K562 (cell line): ENCODE data around the gene KRTAP5-11. TPM values are rescaled to one million over a fixed set of nuclear protein-coding genes. Genes with fewer than 3 reads are reported as not detected.

Experiments
- ATAC-seq: fragments of 200-7000 bp; cut with Tn5 transposase; 3 replicates; pipeline ENCODE4 v1.9.1; 2020; ENCODE audit warnings: moderate library complexity
- BruUV-seq: library from RNA; stranded (reverse); fragments of 400-500 nt; replicated peaks from 2 replicates; lab custom pipeline; 2021; lab: Mats Ljungman, UMichigan
- CTCF ChIA-PET: fragments of 300-600 bp; formaldehyde crosslinking; extraction: SDS; loops from one replicate; lab custom pipeline; 2021; ENCODE audit warnings: low intra/inter-chr PET ratio; lab: Yijun Ruan, JAX
- POLR2A ChIA-PET: fragments of 300-600, 350-650 bp; sonication (Branson Sonifier 250); formaldehyde crosslinking; extraction: SDS; loops from one replicate; lab custom pipeline; 2021; ENCODE audit warnings: antibody characterized with exemption, inconsistent platforms; lab: Yijun Ruan, JAX
- DNase-seq, 4 experiments: peaks; one replicate each; pipeline versions ENCODE4 v3.0.0 to v3.0.0-alpha.2; 2011 to 2018; ENCODE audit warnings: low spot score in 3 of 4, mixed read lengths in 3 of 4; ENCODE audit errors: extremely low read depth in 1 of 4
- FAIRE-seq: peaks from 2 replicates; lab custom pipeline; 2011; peaks lifted over from hg19 to GRCh38; lab: Jason Lieb, UNC
- H2AFZ ChIP-seq: 2 replicates; pipeline ENCODE4 v1.6.0; 2011; ENCODE audit warnings: low read depth, low read length, control low read depth, inconsistent platforms
- H3K27ac ChIP-seq: fragments of 200-600 bp; 3 replicates; pipeline ENCODE4 v1.8.0; 2011; ENCODE audit warnings: low read depth, mild to moderate bottlenecking, control low read depth, inconsistent platforms, low read length, moderate library complexity, mixed read lengths; ENCODE audit errors: extremely low read depth
- H3K27me3 ChIP-seq, 2 experiments: fragments of 300-600 bp in 1 of 2; 2 replicates in 1 of 2; 3 replicates in 1 of 2; pipeline versions ENCODE4 v1.6.0 to v1.8.0; 2011; ENCODE audit warnings: inconsistent platforms in 2 of 2, low read length in 2 of 2, mild to moderate bottlenecking in 1 of 2, mixed read lengths in 1 of 2, moderate library complexity in 1 of 2; ENCODE audit not compliant: control insufficient read depth in 2 of 2, insufficient read depth in 2 of 2
- H3K36me3 ChIP-seq: fragments of 300-600 bp; 3 replicates; pipeline ENCODE4 v1.8.0; 2011; ENCODE audit warnings: mild to moderate bottlenecking, low read length, inconsistent platforms; ENCODE audit not compliant: control insufficient read depth, insufficient read depth
- H3K4me1 ChIP-seq, 2 experiments: fragments of 200-600 bp in 1 of 2; replicated peaks in 1 of 2; 2 replicates in 1 of 2; 3 replicates in 1 of 2; pipeline versions ENCODE4 v1.5.1 to v1.8.0; 2011; ENCODE audit warnings: inconsistent platforms in 2 of 2, low read length in 2 of 2, mild to moderate bottlenecking in 1 of 2, mixed read lengths in 1 of 2, moderate library complexity in 1 of 2; ENCODE audit not compliant: control insufficient read depth in 2 of 2, insufficient read depth in 2 of 2
- H3K4me2 ChIP-seq: 2 replicates; pipeline ENCODE4 v1.6.1; 2011; ENCODE audit warnings: low read length, control low read depth, inconsistent platforms, mixed read lengths; ENCODE audit not compliant: insufficient read depth
- H3K4me3 ChIP-seq: fragments of 200-600 bp; sonication (generic), shearing (Covaris generic); 2 replicates; pipeline ENCODE4 v1.5.1; 2016; ENCODE audit warnings: control low read depth, inconsistent platforms
- H3K79me2 ChIP-seq: fragments of 200-600 bp; 3 replicates; pipeline ENCODE4 v1.8.0; 2011; ENCODE audit warnings: low read length, inconsistent platforms; ENCODE audit not compliant: control insufficient read depth, insufficient read depth
- H3K9ac ChIP-seq, 2 experiments: 2 replicates each; pipeline versions ENCODE4 v1.6.0 to v1.6.1; 2011; ENCODE audit warnings: low read depth in 2 of 2, low read length in 2 of 2, control low read depth in 1 of 2, inconsistent platforms in 1 of 2, mild to moderate bottlenecking in 1 of 2, mixed read lengths in 1 of 2; ENCODE audit not compliant: insufficient read depth in 1 of 2
- H3K9me1 ChIP-seq: one replicate; pipeline ENCODE4 v1.6.0; 2011; ENCODE audit warnings: inconsistent platforms, mild to moderate bottlenecking, low read length, moderate library complexity; ENCODE audit not compliant: control insufficient read depth, insufficient read depth
- H3K9me3 ChIP-seq: replicated peaks from 2 replicates; pipeline ENCODE4 v1.5.1; 2011; ENCODE audit warnings: low read depth, low read length, inconsistent platforms; ENCODE audit not compliant: control insufficient read depth, insufficient read depth
- H4K20me1 ChIP-seq: replicated peaks from 2 replicates; pipeline ENCODE4 v1.6.1; 2011; ENCODE audit warnings: low read length, inconsistent platforms, mixed read lengths; ENCODE audit not compliant: control insufficient read depth, insufficient read depth
- BRCA1 ChIP-seq, 2 experiments: fragments of 450-650 bp in 1 of 2; sonication (generic) in 1 of 2; formaldehyde crosslinking in 1 of 2; IDR thresholded peaks; 2 replicates each; pipeline versions ENCODE4 v1.5.0 to v1.6.1; 2017 to 2020; ENCODE audit warnings: mild to moderate bottlenecking in 1 of 2, missing genetic modification reagents in 1 of 2
- CTBP1 ChIP-seq: fragments of 450-650 bp; IDR thresholded peaks from 2 replicates; pipeline ENCODE4 v1.6.1; 2016; ENCODE audit warnings: borderline replicate concordance
- GTF2F1 ChIP-seq: IDR thresholded peaks from 2 replicates; pipeline ENCODE4 v1.6.1; 2011; ENCODE audit warnings: low read depth, low read length, improper control_type of control experiment
- TAF9B ChIP-seq: fragments of 450-650 bp; IDR thresholded peaks from 2 replicates; pipeline ENCODE4 v1.6.1; 2018; ENCODE audit warnings: mild to moderate bottlenecking; ENCODE audit not compliant: partially characterized antibody
- WGBS: fragments of 100-300 bp; shearing (Covaris generic); methylation state at CpG from one replicate; pipeline ENCODE4 v1.1.6; 2016; ENCODE audit warnings: low coverage, mixed read lengths; ENCODE audit not compliant: insufficient coverage; ENCODE audit errors: missing lambda C conversion rate; 5-methylcytosine and 5-hydroxymethylcytosine counted together
- in situ Hi-C: fragments of 300-500 bp; cut with MboI; formaldehyde crosslinking; loops from 4 replicates; pipeline ENCODE4 v1.15.0; 2018; ENCODE audit warnings: inconsistent platforms, mixed read lengths
- intact Hi-C: fragments of 100-400 bp; cut with micrococcal nuclease; formaldehyde crosslinking; loops from 2 replicates; pipeline ENCODE4 v1.14.2; 2022
- polyA plus RNA-seq, 8 experiments: library from polyadenylated mRNA; depleted of rRNA in 4 of 8; stranded (reverse) in 5 of 8; unstranded in 3 of 8; fragments of >200 nt; fragmentation: Nextera tagmentation in 2 of 8; fragmentation: Illumina TruSeq in 1 of 8; extraction: Ambion mirVana in 2 of 8; extraction: Trizol in 1 of 8; gene quantifications; 2 replicates each; pipeline versions ENCODE4 v1.2.1 to v1.2.3, GENCODE V29; 2011 to 2014; ENCODE audit warnings: inconsistent platforms in 1 of 8, missing spikeins in 1 of 8
- total RNA-seq, 7 experiments: library from RNA; depleted of rRNA in 6 of 7; stranded (reverse); fragments of >200 nt in 6 of 7; fragmentation: Illumina TruSeq in 2 of 7; extraction: Trizol in 2 of 7; gene quantifications; 2 replicates each; pipeline versions ENCODE4 v1.2.1 to v1.2.3, GENCODE V29; 2011 to 2021; ENCODE audit warnings: low replicate concordance in 1 of 7
- TF ChIP-seq, protein P1 (sequence below), 2 experiments: fragments of 450-650 bp in 1 of 2; sonication (generic) in 1 of 2; formaldehyde crosslinking in 1 of 2; IDR thresholded peaks in 1 of 2; conservative IDR thresholded peaks in 1 of 2; 2 replicates each; pipeline versions ENCODE4 v1.6.1 to v1.8.1; 2016 to 2023; ENCODE audit warnings: mild to moderate bottlenecking in 2 of 2, moderate library complexity in 2 of 2, inconsistent platforms in 1 of 2, missing genetic modification reagents in 1 of 2

The KRTAP5-11 gene
- total and polyA plus RNA-seq, 9 of the 15 experiments (the other 6 are each of a cell fraction or from before 2014, with no cell fraction given), result not detected

DNA sequence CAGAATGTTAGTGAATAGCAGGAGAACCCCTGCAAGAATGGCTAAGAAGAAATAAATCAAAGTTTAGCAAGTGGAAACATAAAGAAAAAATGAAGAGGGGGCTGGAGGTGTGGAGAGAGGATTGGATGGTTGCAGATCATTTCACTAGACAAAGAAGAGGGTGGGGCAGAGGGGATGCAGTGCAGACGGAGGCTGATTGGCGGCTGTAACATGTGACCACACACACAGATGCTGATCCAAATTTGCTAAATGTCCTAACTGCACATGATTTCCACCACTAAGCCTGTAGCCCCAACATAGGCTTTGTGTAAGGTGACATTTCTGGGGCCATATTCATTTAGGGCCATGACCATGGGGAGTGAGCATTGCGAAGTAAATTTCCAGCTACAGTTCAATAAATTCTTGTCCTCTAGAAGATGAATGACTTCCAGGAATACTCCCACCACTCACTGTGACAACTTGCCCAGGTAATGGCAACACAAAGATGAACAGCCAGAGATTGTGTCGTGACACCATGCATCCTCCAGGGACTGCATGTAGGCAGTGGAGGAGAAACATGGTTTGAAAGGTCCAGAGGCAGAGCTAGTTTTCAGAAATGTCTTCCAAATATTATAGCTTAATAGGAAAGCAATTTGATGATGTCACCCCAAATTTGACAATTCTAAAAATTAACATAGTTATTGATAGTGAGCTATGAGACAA lies 6.8 kb downstream of the KRTAP5-11 start:
- H3K27me3 ChIP-seq, result peaks cover 39 to 59% of the 10 kb centered on the region in 2 experiments
- CTCF ChIA-PET, result no interaction called here
- ATAC-seq (no peak), DNase-seq (no peak), FAIRE-seq (no peak)
- no TSS peak for BruUV-seq
- no peak overlapping the region for H2AFZ ChIP-seq
- H3K4me3 ChIP-seq, result no peak overlapping the region
- intact Hi-C loops (no loop called here), in situ Hi-C loops (loop anchor here (25.0 kb wide), 1 partner anchor 861 kb away; the partner anchor contains the start of gene CLPB)
- POLR2A ChIA-PET, result interaction anchor here (0.6 kb wide), 1 partner anchor 1110 kb away, joined by 3 read pairs; no protein-coding TSS in a partner anchor
- H3K9ac ChIP-seq, result no peak overlapping the region
- H3K36me3 ChIP-seq, result no peaks in the 10 kb centered on the region
- no peaks in the 10 kb centered on the region for H3K9me3 ChIP-seq
- H4K20me1 ChIP-seq, result no peaks in the 10 kb centered on the region
- whole genome bisulfite sequencing, result 0% methylated on average over 4 of the region's 4 CpGs
- H3K79me2 ChIP-seq, result no peaks in the 10 kb centered on the region
- H3K27ac ChIP-seq, result no peak overlapping the region
- no peaks in the 10 kb centered on the region for H3K9me1 ChIP-seq
- H3K4me1 ChIP-seq, result no peaks in the 10 kb centered on the region
- H3K4me2 ChIP-seq, result no peak overlapping the region
- TF ChIP-seq CTBP1 (no peak), BRCA1 (IDR thresholded peaks at IDR 0.05) (no peak), BRCA1 (CRISPR knock-in tag; IDR thresholded peaks at IDR 0.05) (no peak), TAF9B (no peak), GTF2F1 (no peak)
- TF ChIP-seq, protein P1, sequence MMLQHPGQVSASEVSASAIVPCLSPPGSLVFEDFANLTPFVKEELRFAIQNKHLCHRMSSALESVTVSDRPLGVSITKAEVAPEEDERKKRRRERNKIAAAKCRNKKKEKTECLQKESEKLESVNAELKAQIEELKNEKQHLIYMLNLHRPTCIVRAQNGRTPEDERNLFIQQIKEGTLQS (IDR thresholded peaks at IDR 0.05), result peak; percentile 31; the same call in 1 of the 2 replicates
- TF ChIP-seq, protein P1 (CRISPR knock-in tag; conservative IDR thresholded peaks at IDR 0.05), result no peak
